SK-MEL-5 (cell line): ENCODE measurements around the gene SOX5. TPM values are rescaled to one million over a fixed set of nuclear protein-coding genes. Genes with fewer than 3 reads are reported as not detected.

Experiments used
- DNase-seq: peaks from one replicate; pipeline ENCODE4 v3.0.0-alpha.2; 2016; ENCODE audit warnings: low read depth, low spot score
- in situ Hi-C: cut with HindIII; loops from 2 replicates; pipeline ENCODE4 v1.10.0; 2016; ENCODE audit warnings: low sequenced_read_pairs, high pct_unique_total_duplicates, low pct_unique_long_range_greater_than_20kb
- total RNA-seq: library from RNA; depleted of rRNA; stranded (reverse); fragments of >200 nt; shearing (Covaris generic); gene quantifications from 2 replicates; pipeline ENCODE4 v1.2.3, GENCODE V29; 2014

The SOX5 gene
- total RNA-seq, 1 experiment from 2014 or later: 10.4 TPM

DNA sequence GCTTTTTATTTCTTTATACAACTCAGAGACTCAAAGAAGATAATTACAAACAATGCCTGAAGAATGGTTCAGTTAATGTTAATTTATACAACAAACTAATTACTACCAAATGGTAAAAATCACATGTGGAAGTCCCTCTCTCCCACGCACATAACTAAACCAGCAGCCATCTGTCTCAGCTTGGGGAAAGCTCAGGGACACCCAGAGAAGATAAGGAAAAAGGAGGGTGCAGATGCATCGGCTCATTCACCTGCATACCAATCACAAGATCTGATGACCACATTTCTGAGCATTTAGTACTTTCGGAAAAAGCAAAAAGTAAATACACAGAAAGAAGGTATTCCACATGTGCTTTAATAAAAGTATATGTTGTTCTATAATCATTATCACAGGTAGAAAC lies 136.3 kb downstream of the SOX5 start:
- no peak for DNase-seq
- in situ Hi-C loops: no loop called here

DNA sequence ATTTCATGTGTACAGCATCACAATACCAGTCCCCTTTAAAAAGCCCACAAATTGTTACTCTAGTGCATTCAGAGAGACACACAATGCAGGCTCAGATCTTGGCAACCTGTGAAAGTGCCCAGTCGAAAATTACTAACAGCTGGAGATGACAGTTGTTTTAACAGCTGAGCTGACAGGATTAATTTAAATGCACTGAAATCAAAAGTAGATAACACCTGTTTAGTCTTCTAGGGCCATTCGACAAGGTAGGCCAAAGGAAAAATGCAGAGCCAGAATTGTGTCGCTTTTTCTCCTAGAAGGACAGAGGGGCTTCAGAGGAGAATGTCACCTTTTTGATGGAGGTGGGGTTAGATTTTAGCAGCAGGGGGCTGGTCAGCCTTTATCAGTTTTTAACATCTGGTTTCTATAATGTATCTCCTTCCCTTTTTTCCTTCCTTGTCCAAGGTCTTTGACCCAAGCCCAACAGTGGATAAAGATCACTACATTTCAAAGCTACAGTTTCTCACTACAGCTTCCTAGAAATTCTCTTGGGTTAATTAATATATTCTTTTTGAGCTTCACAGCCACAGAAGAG lies 139.1 kb downstream of the SOX5 start:
- in situ Hi-C loops: no loop called here
- DNase-seq: no peak

DNA sequence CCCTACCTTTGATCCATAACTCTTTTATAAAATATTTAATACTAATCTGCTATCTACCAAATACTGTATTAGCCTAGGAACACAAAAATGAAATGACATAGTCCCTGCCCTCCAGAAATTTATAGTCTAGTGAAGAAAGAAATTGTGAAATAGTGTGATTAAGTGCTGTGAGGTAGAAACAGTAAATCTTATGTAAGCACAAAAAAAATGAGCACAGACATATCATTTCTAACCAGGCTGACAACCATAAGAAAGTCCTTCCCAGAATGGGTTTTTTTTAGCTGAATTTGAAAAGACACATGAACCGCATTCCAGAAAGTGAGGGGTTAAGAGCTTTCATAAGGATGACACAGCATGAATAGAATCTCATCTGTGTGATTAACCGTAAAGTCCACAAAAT lies 145.9 kb downstream of the SOX5 start:
- in situ Hi-C loops: no loop called here
- no peak for DNase-seq

DNA sequence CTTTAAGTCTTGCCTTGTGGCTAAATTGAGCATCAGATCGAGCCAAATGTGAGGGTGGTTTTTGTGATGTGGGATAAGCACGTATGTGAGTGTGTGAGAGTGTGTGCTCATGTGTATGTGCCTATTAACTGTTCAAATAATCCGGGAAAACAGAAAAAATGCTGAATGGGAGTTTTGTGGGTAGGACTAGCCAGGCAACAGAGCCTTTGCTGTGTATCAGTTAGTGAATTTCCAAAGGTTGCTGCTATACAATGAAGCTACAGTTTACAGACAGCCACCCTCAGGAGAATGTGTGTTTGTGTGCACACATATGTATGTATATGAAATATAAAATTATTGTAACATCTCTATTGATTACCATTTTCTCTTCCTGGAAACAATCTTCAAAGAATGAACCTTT lies 154.0 kb downstream of the SOX5 start:
- in situ Hi-C loops: no loop called here
- peak; percentile 72 for DNase-seq

DNA sequence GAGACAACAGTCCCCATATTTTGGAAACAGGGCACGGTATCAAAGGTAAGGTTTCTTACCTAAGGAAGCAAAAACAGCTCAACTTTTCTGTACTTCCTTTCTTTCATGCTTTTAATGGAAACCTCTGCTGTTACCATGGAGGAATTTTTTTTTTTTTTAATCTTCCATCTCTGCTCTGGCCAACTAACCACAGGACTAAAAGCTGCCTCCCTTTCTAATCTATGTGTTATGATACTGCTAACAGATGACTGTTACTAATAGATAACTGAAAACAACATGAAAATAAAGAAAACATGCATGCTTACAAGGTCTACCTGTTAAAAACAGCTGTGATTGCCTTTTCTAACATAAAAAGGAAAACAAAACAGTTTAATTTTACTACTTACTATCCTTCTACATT lies 168.4 kb downstream of the SOX5 start:
- in situ Hi-C loops: no loop called here

DNA sequence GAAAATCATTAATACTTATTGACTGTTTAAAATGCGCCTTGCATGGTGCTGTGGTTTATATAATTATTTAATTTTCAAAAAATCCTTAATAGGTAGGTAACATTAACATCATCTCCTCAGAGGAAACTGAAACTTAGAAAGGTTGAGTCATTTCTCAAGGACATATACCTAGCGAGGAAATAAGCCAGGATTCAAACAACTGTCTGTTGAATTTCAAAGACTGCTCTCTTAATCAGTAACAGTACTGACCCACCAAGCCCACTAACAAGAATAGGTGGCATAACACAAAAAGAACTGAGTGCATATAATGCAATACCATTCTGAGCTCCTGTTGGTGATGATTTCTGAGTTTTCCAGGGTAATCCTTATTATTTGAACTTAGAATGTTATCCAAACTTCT lies 174.3 kb downstream of the SOX5 start:
- in situ Hi-C loops: no loop called here
- no peak for DNase-seq

More for the DNA sequence above, 168.4 kb downstream of the SOX5 start:
- DNase-seq: no peak

DNA sequence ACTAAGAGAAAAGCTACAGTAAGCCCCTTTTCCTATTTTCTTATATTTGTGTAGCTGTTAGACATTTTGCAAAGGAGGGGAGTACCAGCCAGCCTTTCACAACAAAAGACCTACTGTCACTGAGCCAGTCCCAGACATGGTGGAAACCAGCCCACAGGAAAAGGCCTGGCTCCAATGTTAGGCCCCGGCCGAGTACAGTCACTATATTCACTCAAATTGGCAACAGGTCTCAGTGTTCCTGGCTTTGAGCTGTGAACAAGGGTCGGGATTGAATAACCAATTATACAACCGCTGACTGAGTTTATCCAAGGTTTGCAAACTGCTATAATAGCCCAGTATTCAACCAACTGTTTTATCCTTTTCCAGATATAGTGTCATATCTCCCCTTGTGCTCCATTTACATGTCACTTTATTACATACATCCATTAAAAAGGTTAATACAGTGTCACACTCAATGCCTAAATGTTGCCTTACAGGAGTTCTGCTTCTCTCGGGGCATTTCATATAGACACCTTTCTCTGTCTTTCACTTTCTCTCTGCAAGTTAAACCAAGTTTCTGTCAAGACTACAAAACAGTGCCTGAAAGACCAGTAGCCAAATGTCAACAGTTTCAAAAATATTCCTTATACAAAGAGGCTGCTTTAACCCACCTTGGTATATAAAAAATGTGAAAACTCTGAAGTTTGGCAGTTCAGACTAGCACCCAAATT lies 178.1 kb downstream of the SOX5 start:
- in situ Hi-C loops: no loop called here

DNA sequence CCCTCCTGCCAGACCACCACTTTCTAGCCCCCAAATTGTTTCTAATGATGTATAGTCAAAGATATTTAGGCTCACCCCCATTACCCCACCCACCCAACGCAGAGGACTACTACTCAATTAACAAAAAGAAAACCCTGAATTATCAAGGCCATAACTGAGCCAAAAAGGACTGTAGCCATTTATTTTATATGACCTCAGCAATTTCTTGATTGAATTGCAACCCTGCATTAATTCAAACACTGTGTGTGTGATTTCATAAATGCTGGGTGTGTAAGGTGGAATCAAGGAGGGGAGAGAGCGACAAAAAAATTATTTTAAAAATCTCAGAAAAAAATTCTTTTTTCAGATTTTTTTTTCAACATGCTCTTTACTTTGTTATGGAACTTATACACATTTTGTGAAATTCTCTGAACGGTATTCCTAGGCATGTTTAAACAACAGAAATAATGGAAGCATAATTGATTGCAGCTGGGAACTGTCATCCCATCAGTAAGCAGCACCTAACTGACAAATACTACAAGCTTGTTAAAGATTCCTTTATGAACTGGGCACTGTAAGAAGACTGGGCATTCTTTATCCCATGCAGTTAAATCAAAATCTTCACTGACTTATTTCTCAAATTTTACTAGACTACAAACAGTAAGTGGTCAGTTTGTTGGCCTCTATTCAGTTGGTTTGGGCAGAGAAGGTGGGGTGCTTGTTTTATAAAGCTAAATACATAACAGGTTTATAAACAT lies 179.1 kb downstream of the SOX5 start:
- DNase-seq: no peak
- in situ Hi-C loops: no loop called here

More for the DNA sequence above, 178.1 kb downstream of the SOX5 start:
- peak; percentile 94 for DNase-seq

DNA sequence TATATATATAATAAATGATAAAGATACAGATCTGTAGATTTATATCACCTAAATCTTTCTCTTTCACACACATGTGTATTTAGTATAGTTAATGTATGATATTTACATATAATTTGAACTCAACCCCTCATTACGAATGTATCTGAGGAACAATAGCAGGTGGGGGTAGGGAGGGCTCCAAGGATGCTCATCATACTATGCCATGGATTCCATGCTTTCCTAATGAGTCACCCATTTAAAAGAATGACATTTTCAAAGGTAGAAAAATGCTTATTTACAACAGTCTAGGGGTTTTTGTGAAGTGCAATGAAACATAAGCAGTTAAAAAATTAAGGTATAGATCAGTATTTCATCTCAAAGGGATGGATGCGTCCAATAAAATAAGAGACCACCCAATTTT lies 181.6 kb downstream of the SOX5 start:
- in situ Hi-C loops: no loop called here
- no peak for DNase-seq

DNA sequence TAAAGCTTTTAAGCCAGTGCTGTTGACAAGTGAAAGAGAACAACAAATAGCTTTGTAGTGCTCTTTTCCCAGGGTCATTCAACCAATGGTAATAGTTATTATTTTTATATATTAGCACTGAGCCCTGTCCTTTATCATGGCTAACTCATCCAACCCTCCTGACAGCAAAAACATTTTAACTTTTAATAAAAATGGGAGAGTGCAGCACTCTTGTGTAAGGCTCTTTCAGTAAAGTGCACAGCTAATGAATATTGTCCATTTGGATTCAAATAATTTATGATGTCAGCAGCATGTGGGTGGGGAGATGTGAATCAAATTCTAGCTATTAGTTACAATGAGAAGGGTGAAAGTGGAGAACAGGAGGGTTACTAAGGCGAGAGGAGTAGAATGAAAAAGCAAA lies 185.7 kb downstream of the SOX5 start:
- no peak for DNase-seq

DNA sequence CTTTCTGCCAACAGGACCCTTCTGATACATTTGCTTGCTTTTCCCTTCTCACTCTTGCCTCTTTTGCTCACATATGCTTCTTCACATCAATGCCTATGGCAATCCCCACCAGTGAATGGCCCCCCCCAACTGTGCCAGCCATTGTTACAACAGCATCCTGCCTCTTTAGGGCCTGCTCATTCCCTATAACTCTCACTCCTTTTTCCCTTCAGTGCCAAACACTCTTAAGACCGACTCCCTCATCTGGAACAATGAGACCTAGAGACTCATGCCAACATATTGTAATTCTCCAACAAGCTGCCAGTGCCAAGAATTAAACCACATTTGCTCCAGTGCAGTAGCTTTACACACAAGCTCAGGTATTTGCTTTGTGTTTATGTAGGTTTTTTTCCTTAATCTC lies 189.0 kb downstream of the SOX5 start:
- in situ Hi-C loops: no loop called here
- DNase-seq: no peak

More for the DNA sequence above, 185.7 kb downstream of the SOX5 start:
- in situ Hi-C loops: no loop called here

DNA sequence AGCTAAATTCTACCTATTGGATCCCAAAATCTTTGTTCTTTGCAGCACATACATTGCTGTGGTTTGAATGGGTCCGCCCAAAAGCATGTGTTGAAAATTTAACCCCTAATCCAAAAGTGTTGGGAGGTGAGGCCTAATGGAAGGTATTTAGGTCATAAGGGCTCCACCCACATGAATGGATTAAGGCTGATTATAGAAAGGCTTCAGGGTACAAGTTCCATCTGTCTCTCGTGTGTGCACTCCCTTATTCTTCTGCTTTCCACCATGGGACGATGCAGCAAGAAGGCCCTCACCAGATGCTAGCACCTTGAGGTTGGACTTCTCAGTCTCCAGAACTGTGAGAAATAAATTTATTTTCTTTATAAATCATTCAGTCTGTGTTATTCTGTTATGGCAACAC lies 190.9 kb downstream of the SOX5 start:
- DNase-seq: no peak
- in situ Hi-C loops: no loop called here

DNA sequence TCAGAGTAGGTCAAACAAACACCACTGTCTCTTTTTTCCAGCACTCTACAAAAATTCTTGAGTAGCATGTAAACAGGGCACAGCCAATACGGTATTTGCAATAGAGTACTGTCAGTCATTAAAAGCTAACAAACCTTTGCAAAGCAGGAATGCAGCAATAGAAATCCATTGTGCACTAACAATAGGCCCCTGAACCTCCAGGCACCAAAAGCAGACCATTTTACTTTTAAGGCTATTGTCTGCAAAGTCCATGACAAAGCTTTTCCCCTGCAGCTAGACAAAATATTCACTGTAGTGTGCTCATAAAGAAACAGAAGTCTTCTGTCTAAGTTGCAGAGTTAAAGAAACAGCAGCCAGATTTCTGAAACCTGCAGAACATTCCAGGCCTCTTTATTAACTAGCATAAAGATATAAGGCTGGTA lies 191.9 kb downstream of the SOX5 start:
- DNase-seq: peak; percentile 80
- in situ Hi-C loops: no loop called here

DNA sequence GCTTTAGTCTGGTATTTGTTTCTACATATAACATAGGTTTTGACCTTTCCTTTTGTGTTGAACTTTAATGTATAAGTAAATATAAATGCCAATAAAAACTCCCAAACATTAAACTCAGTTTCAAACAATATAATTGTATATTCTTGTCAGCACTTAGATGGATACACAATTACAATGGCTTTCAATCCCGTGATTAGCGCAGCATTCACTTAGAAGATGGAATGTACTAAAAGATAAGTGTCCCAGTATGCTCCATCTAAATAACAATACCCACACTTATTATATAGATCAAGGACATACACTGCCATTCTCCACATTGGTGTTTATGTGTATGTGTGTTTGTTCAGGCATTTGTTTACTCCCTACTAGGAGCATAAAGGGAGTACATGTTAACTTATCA lies 193.1 kb downstream of the SOX5 start:
- in situ Hi-C loops: no loop called here

DNA sequence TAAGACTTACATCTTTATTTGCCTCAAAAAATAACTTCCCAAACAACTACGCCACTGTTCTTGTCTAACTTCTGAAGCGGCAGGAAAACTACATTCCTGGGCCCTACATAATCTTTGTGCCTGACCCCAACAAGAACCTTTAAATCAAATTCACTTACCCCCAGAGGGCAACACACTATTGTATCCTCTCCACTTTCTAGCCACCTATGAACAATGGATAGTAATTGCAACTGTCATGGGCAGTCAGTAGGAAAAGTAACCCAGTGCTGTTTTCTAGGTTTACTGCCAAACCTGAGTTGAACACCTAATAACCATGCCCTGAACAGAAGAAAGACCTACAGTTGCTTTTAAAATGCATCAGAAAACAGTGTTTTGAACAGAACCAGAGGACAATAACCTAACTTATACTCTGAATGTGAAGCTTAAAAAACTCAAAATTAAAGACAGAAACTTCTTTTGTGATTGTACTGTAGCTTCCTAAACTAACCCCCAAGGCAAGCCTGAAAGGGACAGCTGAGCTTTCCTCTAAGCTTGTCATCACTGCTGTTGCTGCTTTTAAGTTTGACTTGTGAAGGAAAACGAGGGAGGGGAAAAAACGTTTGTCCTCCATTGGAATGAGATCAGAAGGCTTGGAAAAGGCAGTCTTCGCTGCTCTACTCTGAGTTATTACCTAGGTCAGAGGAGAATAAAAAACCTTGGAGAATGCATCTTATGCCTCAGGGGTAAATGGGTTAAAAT lies 195.7 kb downstream of the SOX5 start:
- in situ Hi-C loops: no loop called here
- peak; percentile 22 for DNase-seq

More for the DNA sequence above, 193.1 kb downstream of the SOX5 start:
- DNase-seq: no peak

DNA sequence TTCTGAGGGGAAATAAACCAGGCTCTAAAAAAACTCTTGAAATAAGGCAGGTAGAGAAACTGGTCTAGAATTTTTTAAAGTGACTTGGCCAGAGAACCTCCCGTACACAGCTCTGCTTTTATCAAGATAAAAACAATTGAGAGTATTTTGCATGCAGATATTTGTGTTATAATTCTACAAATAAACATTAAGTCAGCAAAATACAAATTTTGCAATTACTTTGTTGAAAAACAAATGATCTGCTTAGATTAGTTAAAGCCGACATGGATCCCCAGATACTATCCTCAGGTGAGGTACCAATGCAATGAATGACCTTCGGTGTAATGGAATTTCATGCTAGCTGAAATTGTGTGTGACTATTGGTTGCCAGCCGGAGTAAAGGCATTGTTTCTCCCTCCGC lies 197.2 kb downstream of the SOX5 start:
- no peak for DNase-seq
- in situ Hi-C loops: no loop called here

DNA sequence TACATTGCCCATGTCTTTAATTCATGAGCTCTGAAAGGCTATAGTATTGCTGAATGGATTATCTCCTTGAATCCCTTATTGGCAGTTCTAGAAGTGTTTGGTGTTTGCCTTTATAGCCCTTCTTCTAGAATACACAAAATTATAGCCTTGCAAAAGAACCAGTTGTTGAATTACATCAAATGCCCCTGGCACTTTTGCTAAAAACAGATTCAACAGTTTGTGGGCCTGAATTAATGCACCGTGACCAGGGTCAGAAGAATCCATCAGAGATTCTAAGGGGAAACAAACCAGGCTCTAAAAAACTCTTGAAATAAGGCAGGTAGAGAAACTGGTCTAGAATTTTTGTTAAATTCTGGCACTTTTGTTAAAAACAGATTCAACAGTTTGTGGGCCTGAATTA lies 197.8 kb downstream of the SOX5 start:
- DNase-seq: no peak
- in situ Hi-C loops: no loop called here

DNA sequence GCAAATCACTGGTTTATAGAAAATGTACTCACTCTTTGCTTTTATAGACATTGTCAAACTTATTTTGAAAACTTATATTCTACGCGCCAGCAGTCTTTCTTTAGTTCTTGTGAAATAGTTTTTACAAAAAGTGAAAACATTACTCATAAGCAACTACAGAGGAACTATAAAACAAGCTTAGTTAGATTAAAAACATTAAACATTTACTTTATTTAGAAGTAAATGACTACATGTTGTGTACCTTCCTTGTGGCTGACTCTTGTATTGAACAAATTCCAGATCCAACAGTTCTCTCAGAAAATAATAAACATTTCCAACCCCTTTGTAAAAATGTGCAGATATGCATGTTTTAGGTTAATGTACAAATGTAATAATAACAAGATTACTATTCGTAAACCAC lies 198.5 kb downstream of the SOX5 start:
- in situ Hi-C loops: no loop called here

More for the DNA sequence above, 198.5 kb downstream of the SOX5 start:
- DNase-seq: no peak
